ENCODE data around the gene CREB5.

The CREB5 gene

DNA sequence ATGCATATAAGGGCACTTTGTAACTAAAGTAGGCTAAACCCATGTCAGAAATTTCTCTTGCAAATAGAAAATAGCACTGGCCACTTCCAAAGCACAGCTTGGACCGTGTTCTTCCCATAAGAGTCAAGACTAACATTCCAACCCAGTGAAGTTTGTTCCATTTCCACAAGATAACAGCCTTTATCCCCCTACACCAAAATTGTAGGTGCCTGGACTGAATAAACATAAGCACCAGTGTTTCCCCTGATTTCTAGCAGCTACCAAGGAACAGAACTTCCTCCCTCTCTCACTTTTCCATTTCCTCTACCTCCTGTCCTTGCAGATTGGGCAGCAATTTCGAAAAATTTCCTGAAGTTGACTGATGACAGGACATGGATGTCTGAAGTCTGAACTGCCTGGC, 219.7 kb downstream of the CREB5 start:
- in situ Hi-C loops (cut with HindIII; ENCODE audit: low pct_ligation_motif_present, low pct_unique_long_range_greater_than_20kb, low sequenced_read_pairs) = no loop called here
- DNase-seq = no peak

DNA sequence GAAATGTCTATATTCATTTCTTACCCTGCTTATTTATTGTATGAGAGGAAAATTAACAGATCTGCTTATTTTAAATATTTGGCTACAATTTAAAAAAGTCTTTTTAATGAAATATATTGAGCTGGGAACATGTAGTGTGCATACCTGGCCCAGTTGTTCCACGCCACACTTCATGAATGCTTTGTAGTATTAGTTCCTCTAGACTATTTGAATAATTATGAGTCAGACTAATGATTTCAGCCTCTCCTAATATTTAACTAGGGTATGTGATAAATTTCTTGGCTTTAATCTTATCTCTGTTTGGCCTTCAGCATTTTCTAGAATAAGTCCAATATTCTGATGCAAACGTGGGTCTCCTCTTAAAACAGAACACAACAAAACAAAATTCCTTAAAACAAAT, 226.6 kb downstream of the CREB5 start:
- DNase-seq = no peak
- in situ Hi-C loops (cut with HindIII; ENCODE audit: low pct_ligation_motif_present, low pct_unique_long_range_greater_than_20kb, low sequenced_read_pairs) = no loop called here

- no peak for DNase-seq
- in situ Hi-C loops (cut with HindIII; ENCODE audit: low pct_ligation_motif_present, low pct_unique_long_range_greater_than_20kb, low sequenced_read_pairs) = no loop called here
Observed at GRCh38 chr7:28640001-28640400, 227.7 kb downstream of the CREB5 start.

DNA sequence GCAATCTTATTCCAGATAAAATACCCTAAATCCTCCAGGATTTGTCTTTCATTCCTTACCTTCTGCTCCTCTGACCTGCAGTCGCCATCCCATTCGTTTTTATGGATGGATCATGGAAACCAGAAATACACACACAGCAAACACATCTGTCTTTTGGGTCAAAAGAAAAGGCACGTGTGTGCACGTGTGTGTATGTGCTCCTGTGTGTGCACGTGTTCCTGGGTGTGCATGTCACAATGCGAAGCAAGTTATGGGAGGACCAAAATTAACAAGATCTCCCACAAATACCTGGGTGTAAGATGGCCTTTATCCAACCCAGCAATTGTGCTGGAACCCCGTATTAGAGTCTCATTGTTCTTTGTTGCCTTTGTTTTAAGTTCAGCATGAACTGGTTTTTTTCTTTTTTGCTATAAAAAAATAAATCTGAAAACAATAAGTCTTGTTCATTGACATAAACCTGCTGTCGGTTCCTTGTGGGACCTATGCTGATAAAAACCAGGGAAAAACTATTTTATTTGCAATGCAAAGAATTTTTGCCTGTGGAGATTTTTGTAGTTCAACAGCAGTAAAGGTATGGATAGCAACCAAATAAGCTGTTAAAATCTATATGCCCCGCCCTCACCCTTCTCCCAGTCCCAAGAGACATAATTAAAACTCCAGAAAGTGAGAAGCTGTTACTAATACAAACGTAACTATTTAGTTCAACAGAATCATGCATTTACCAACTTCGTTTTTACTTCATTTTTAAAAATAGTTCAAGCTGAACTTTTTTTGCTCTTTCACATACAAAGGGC, 229.6 kb downstream of the CREB5 start:
- DNase-seq = no peak
- in situ Hi-C loops (cut with HindIII; ENCODE audit: low pct_ligation_motif_present, low pct_unique_long_range_greater_than_20kb, low sequenced_read_pairs) = no loop called here

- DNase-seq = no peak
- in situ Hi-C loops (cut with HindIII; ENCODE audit: low pct_ligation_motif_present, low pct_unique_long_range_greater_than_20kb, low sequenced_read_pairs) = no loop called here
Observed at GRCh38 chr7:28643188-28643569, 230.9 kb downstream of the CREB5 start.

- no peak for DNase-seq
- in situ Hi-C loops (cut with HindIII; ENCODE audit: low pct_ligation_motif_present, low pct_unique_long_range_greater_than_20kb, low sequenced_read_pairs) = no loop called here
Observed at GRCh38 chr7:28643584-28644340, 231.4 kb downstream of the CREB5 start.

- no peak for DNase-seq
- in situ Hi-C loops (cut with HindIII; ENCODE audit: low pct_ligation_motif_present, low pct_unique_long_range_greater_than_20kb, low sequenced_read_pairs) = no loop called here
Observed at GRCh38 chr7:28645866-28646265, 233.5 kb downstream of the CREB5 start.

DNA sequence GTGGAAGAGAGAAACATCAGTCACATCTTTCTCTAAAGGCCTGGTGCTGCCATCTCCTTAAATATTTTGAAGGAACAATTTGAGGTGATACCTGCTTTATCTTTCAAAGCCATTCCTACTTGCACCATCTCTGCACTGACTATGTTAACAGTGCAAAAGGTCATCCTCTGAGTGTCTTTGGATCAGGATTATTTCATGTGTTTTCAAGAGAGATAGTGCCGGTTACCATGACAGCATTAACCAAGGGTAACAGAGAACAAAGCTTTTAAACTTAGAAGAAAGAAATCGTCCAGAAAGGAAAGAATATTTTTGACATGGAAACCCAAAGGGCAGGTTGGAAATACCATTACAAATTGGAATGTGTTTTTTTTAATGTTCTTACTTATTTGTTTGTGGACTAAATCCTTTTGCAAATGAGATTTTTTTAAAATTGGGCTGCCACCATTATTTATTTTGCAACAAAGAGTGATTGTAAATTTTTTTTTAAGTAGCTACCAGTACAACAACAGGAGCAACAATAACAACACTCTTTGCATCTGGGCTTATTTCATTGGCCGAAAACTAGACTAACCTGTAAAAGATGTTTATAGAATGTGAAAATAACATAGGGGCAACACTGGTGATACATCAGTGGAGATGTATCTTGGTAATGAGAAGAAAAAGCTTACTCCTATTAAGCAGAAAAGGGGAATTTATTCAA, 234.2 kb downstream of the CREB5 start:
- in situ Hi-C loops (cut with HindIII; ENCODE audit: low pct_ligation_motif_present, low pct_unique_long_range_greater_than_20kb, low sequenced_read_pairs) = no loop called here
- DNase-seq = no peak

DNA sequence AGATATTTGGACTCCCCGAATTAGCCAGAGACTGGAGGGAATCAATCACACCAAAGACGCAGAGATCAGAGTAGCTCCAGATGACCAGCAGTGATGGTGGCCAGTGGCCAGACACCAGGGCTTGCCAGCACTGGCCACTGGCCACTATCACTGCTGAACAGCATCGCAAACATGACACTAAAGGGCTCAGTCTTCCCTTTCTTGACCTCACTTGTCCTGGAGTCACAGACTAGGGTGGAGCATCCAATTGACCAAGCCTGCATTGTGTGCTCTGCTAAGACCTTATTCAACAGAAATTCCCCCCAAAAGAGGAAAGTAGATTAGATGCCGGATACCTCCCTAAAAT, 234.7 kb downstream of the CREB5 start:
- in situ Hi-C loops (cut with HindIII; ENCODE audit: low pct_ligation_motif_present, low pct_unique_long_range_greater_than_20kb, low sequenced_read_pairs) = no loop called here
- DNase-seq = no peak

GRCh38 chr7:28649189-28649588, 236.9 kb downstream of the CREB5 start:
- in situ Hi-C loops (cut with HindIII; ENCODE audit: low pct_ligation_motif_present, low pct_unique_long_range_greater_than_20kb, low sequenced_read_pairs) = no loop called here
- no peak for DNase-seq

DNA sequence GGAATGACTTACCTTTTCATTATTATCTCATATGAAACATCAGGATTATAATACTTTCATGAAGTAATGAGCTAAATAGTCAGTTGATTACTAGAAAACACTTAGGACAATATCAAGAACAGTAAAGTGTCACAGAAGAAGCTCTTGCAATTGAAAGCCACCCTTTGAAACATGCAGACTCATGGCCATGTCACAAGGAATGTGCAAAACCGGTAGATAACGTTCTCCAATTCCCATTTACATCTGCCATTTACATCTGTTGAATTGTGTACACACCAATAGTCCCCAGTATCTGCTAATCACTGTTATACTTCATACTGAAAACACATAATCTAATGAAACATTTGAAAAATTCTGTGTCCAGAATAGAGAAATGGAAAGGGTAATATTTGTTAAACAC, 237.5 kb downstream of the CREB5 start:
- in situ Hi-C loops (cut with HindIII; ENCODE audit: low pct_ligation_motif_present, low pct_unique_long_range_greater_than_20kb, low sequenced_read_pairs) = no loop called here
- no peak for DNase-seq

DNA sequence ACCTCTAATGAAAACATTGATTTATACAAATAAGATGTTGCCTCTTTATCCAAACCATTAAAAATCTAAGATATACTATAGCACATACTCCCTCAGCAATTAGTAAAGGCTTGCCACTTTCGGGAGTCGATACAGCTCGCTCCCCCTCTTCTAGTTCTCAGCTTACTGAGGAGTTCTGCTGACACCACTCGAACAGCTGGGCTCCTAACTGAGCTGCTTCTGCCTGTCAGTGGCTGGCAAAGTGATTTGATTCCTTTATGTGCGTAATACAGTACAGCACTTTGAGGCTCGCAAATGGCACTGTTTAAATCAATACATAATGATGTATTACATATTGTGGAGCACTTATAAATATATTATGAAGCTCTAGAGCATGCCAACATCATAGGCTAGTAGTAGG, 241.8 kb downstream of the CREB5 start:
- in situ Hi-C loops (cut with HindIII; ENCODE audit: low pct_ligation_motif_present, low pct_unique_long_range_greater_than_20kb, low sequenced_read_pairs) = no loop called here
- no peak for DNase-seq

DNA sequence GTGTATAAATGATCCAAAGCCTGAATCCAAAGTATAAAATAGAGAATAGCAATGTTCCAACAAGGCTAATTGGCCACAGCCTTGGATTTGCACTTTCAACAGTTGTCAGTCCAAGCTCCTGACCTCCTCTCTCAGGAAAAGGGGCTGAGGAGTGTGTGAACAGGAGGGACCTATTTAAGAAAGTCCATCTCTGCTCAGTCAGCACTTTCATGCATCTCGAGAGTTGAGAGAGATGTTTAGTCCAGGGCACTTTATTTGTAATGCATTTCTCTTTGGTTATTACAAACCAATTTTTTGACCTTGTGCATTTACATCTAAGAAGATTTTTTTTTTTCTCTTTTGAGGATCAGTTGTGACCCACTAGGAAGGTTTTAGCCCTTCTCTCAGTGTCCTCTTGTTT, 244.2 kb downstream of the CREB5 start:
- in situ Hi-C loops (cut with HindIII; ENCODE audit: low pct_ligation_motif_present, low pct_unique_long_range_greater_than_20kb, low sequenced_read_pairs) = no loop called here
- DNase-seq = no peak

- in situ Hi-C loops (cut with HindIII; ENCODE audit: low pct_ligation_motif_present, low pct_unique_long_range_greater_than_20kb, low sequenced_read_pairs) = no loop called here
- no peak for DNase-seq
Observed at GRCh38 chr7:28658381-28658780, 246.1 kb downstream of the CREB5 start.

- DNase-seq = no peak
- in situ Hi-C loops (cut with HindIII; ENCODE audit: low pct_ligation_motif_present, low pct_unique_long_range_greater_than_20kb, low sequenced_read_pairs) = no loop called here
Observed at GRCh38 chr7:28660132-28660531, 247.8 kb downstream of the CREB5 start.

- DNase-seq = no peak
- in situ Hi-C loops (cut with HindIII; ENCODE audit: low pct_ligation_motif_present, low pct_unique_long_range_greater_than_20kb, low sequenced_read_pairs) = no loop called here
Observed at GRCh38 chr7:28661826-28662595, 249.7 kb downstream of the CREB5 start.

- in situ Hi-C loops (cut with HindIII; ENCODE audit: low pct_ligation_motif_present, low pct_unique_long_range_greater_than_20kb, low sequenced_read_pairs) = no loop called here
- DNase-seq = no peak
Observed at GRCh38 chr7:28666154-28666553, 253.8 kb downstream of the CREB5 start.

DNA sequence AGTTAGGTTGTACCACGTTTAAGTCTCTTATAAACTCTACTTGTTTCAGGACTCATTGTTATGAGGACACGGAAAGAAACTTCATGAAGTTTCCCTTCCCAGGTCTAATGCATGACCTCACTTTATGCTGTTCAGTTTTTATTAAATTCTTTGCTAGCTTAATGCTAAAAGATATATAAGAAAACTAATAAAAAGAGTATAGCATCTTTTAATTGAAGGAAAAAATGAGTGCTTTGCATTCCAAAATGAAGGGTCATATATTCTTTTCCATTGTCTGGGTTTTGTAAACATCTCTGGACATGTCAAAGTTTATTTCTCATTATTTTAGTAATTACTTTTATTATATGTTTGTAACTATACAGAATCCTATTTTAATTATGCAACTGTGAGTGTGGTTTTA, 255.8 kb downstream of the CREB5 start:
- no peak for DNase-seq
- in situ Hi-C loops (cut with HindIII; ENCODE audit: low pct_ligation_motif_present, low pct_unique_long_range_greater_than_20kb, low sequenced_read_pairs) = no loop called here

DNA sequence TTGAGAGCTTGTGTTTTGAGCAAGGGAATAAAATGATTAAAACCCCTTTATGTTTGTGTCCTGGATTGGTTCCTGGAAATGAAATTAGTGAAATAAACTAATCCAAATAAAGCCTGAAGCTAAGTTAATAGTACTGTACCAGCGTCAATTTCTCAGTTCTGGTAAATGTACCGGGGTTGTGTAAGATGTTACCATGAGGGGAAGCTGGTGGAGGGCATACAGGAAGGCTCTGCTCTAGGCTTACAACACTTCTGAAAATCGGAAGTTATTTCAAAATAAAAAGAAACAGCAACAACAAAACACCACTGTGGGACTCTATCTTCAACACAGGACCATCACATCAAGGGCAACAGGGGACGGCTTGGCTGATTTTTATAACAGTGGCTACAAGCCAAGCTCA, 257.0 kb downstream of the CREB5 start:
- in situ Hi-C loops (cut with HindIII; ENCODE audit: low pct_ligation_motif_present, low pct_unique_long_range_greater_than_20kb, low sequenced_read_pairs) = no loop called here
- no peak for DNase-seq

Measured in ACHN (cell line).